Astrocyte (in vitro differentiated cells and primary cell): ENCODE measurements around the gene LRCH1.

Experiments used
- CTCF ChIP-seq: IDR thresholded peaks from 2 replicates; pipeline ENCODE4 v1.5.1; 2011; ENCODE audit warnings: low read depth, mild to moderate bottlenecking, inconsistent platforms, low read length, moderate library complexity; ENCODE audit not compliant: insufficient read depth
- EZH2 ChIP-seq: IDR thresholded peaks from 2 replicates; pipeline ENCODE4 v1.6.1; 2012; ENCODE audit warnings: mild to moderate bottlenecking, low read length, inconsistent platforms; ENCODE audit not compliant: insufficient read depth

- TF ChIP-seq CTCF (no peak), EZH2 (no peak)
Observed at GRCh38 chr13:46562152-46562551, 9.2 kb downstream of the LRCH1 start.
